Measurements from ENCODE around the gene KCNMA1. TPM values are rescaled to one million over a fixed set of nuclear protein-coding genes. Genes with fewer than 3 reads are reported as not detected.

Gene KCNMA1
- total RNA-seq, 1 experiment from 2014 or later, result 0.49 TPM

DNA sequence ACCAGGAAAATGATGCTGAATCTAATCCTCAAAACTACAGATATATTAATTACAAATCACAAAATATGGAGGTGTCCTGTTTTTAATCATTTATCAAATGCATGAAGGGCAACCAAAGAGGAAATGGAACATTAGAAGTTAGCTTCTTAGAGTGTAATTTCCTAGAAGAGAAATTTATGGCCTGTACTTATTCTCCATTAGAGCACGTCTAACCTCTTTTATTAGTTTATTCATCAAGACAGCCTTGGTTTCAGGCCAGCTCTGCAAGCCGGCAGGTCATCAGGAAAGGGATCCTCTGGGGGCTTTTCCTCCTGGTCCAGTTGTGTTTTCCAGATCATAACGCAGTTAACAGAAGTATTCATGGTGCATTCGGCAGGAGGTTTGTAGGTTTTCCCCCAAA is 517.6 kb downstream of the KCNMA1 start:
- DNase-seq (ENCODE audit: low read depth, low spot score), result no peak
- Histone ChIP-seq H4K20me1 (ENCODE audit: insufficient read depth) (no peaks in the 10 kb centered on the region), H3K4me3 (replicated peaks in 1 of 2; ENCODE audit: low read depth in 1 of 2, low read length in 2 of 2) (no peak overlapping the region), H3K4me2 (ENCODE audit: low read length) (no peak overlapping the region), H3K36me3 (ENCODE audit: control insufficient read depth in 1 of 2, insufficient read depth in 2 of 2, low read length in 2 of 2) (no peaks in the 10 kb centered on the region), H3K9me2 (ENCODE audit: insufficient read depth) (no peaks in the 10 kb centered on the region), H3K79me2 (ENCODE audit: insufficient read depth, low read length) (no peaks in the 10 kb centered on the region), H3K9ac (ENCODE audit: low read length) (no peak overlapping the region), H3K27ac (ENCODE audit: low read depth, low read length) (no peak overlapping the region), H3K9me3 (ENCODE audit: control insufficient read depth in 1 of 2, insufficient read depth in 1 of 2, low read depth in 1 of 2, low read length in 2 of 2) (no peaks in the 10 kb centered on the region), H3K27me3 (ENCODE audit: insufficient read depth, low read length) (peaks cover 38% of the 10 kb centered on the region), H3K4me1 (ENCODE audit: control insufficient read depth in 1 of 2, insufficient read depth in 2 of 2, low read length in 2 of 2) (no peaks in the 10 kb centered on the region), H2AFZ (ENCODE audit: low read depth, low read length, poor library complexity, severe bottlenecking) (no peak overlapping the region)
- ChIA-PET POLR2A (no interaction called here), RAD21 (ENCODE audit: low non-redundant PET in 1 of 2, low total read pairs in 2 of 2, uncharacterized antibody in 2 of 2, unreplicated experiment in 2 of 2) (no interaction called here), CTCF (no interaction called here)
- no TSS peak for BruUV-seq (replicated peaks)
- intact Hi-C loops (cut with micrococcal nuclease), result no loop called here
- ATAC-seq, result no peak
- TF ChIP-seq EZH2phosphoT487 (IDR thresholded peaks at IDR 0.05; ENCODE audit: borderline replicate concordance), result no peak
- no peak for TF ChIP-seq RAD21 (IDR thresholded peaks at IDR 0.05; ENCODE audit: low read depth)
- TF ChIP-seq EGR1 (IDR thresholded peaks at IDR 0.05; ENCODE audit: low read depth), result no peak
- no peak for TF ChIP-seq POLR2AphosphoS5 (IDR thresholded peaks at IDR 0.05; ENCODE audit: low read depth, low read length)
- no peak for TF ChIP-seq SP1 (IDR thresholded peaks at IDR 0.05; ENCODE audit: low read depth)
- TF ChIP-seq YY1 (IDR thresholded peaks at IDR 0.05; ENCODE audit: extremely low read depth, insufficient replicate concordance, low read depth, low read length), result no peak
- no peak for TF ChIP-seq ZFX (IDR thresholded peaks at IDR 0.05)
- no peak for TF ChIP-seq CEBPB (IDR thresholded peaks at IDR 0.05; ENCODE audit: low read depth)
- no peak for TF ChIP-seq SIN3A (IDR thresholded peaks at IDR 0.05; ENCODE audit: low read depth)
- no peak for TF ChIP-seq FOSL1 (IDR thresholded peaks at IDR 0.05; ENCODE audit: low read depth)
- no peak for TF ChIP-seq ELF1 (IDR thresholded peaks at IDR 0.05; ENCODE audit: borderline replicate concordance, low read depth)
- TF ChIP-seq, protein P1, sequence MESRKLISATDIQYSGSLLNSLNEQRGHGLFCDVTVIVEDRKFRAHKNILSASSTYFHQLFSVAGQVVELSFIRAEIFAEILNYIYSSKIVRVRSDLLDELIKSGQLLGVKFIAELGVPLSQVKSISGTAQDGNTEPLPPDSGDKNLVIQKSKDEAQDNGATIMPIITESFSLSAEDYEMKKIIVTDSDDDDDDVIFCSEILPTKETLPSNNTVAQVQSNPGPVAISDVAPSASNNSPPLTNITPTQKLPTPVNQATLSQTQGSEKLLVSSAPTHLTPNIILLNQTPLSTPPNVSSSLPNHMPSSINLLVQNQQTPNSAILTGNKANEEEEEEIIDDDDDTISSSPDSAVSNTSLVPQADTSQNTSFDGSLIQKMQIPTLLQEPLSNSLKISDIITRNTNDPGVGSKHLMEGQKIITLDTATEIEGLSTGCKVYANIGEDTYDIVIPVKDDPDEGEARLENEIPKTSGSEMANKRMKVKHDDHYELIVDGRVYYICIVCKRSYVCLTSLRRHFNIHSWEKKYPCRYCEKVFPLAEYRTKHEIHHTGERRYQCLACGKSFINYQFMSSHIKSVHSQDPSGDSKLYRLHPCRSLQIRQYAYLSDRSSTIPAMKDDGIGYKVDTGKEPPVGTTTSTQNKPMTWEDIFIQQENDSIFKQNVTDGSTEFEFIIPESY (IDR thresholded peaks at IDR 0.05; ENCODE audit: extremely low read depth, insufficient replicate concordance, low read length), result no peak
- no peak for TF ChIP-seq POLR2A (IDR thresholded peaks at IDR 0.05; ENCODE audit: borderline replicate concordance, extremely low read depth, insufficient read depth, insufficient read length)
- no peak for TF ChIP-seq CBX3 (IDR thresholded peaks at IDR 0.05; ENCODE audit: low read depth)
- TF ChIP-seq, protein P2, sequence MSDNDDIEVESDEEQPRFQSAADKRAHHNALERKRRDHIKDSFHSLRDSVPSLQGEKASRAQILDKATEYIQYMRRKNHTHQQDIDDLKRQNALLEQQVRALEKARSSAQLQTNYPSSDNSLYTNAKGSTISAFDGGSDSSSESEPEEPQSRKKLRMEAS (IDR thresholded peaks at IDR 0.05), result no peak
- TF ChIP-seq CTCF (IDR thresholded peaks at IDR 0.05 in 2 of 3, conservative IDR thresholded peaks at IDR 0.05 in 1 of 3; ENCODE audit: borderline replicate concordance in 1 of 3, insufficient read depth in 1 of 3, low read depth in 2 of 3, low read length in 2 of 3), result no peak
- TF ChIP-seq, protein P3, sequence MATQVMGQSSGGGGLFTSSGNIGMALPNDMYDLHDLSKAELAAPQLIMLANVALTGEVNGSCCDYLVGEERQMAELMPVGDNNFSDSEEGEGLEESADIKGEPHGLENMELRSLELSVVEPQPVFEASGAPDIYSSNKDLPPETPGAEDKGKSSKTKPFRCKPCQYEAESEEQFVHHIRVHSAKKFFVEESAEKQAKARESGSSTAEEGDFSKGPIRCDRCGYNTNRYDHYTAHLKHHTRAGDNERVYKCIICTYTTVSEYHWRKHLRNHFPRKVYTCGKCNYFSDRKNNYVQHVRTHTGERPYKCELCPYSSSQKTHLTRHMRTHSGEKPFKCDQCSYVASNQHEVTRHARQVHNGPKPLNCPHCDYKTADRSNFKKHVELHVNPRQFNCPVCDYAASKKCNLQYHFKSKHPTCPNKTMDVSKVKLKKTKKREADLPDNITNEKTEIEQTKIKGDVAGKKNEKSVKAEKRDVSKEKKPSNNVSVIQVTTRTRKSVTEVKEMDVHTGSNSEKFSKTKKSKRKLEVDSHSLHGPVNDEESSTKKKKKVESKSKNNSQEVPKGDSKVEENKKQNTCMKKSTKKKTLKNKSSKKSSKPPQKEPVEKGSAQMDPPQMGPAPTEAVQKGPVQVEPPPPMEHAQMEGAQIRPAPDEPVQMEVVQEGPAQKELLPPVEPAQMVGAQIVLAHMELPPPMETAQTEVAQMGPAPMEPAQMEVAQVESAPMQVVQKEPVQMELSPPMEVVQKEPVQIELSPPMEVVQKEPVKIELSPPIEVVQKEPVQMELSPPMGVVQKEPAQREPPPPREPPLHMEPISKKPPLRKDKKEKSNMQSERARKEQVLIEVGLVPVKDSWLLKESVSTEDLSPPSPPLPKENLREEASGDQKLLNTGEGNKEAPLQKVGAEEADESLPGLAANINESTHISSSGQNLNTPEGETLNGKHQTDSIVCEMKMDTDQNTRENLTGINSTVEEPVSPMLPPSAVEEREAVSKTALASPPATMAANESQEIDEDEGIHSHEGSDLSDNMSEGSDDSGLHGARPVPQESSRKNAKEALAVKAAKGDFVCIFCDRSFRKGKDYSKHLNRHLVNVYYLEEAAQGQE (IDR thresholded peaks at IDR 0.05; ENCODE audit: low read depth), result no peak
- no peak for TF ChIP-seq EZH2 (IDR thresholded peaks at IDR 0.05)
- TF ChIP-seq SRF (IDR thresholded peaks at IDR 0.05; ENCODE audit: low read depth), result no peak

Data from HCT116 (cell line).